Fibroblast of skin of back (primary cell): ENCODE results near the gene MAP4K3.
"Not testable (repeated sequence)": the region's sequence is repeated elsewhere in the genome, so short reads cannot be mapped to it uniquely, and the experiment has no call there.

Experiments used
- DNase-seq: peaks from one replicate; pipeline ENCODE4 v3.0.0-alpha.2; 2013

MAP4K3 gene

DNA sequence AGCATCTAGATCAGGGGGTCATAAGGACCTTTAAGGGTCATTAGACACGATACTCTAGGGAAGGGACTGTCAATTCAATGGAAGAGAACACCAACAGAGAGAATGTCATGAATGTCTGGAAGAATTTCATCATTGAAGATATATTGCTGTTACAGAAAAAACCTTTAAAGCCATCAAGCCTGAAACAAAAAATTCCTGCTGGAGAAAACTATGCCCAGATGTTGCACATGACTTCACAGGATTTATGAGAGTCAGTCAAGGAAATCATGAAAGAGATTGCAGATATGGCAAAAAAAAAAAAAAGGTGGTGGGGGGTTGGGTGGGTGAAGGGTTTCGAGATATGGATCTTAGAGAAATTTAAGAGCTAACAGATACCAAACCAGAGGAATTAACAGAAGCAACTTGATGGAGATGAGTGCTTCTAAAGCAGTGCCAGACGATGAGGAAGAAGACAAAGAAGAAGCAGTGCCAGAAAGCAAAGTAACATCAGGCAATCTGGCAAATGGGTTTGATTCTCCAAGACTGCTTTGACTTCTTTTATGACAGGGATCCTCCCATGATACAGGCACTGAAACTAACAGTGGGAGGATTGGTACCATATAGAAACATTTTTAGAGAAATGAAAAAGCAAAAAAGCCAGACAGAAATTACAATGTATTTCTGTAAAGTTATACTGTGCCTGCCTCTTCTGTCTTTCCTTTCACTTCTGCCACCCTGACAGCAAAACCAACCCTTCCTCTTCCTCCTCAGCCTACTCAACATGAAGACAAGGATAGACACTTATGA is 28.5 kb downstream of the MAP4K3 start:
- DNase-seq = no peak

DNA sequence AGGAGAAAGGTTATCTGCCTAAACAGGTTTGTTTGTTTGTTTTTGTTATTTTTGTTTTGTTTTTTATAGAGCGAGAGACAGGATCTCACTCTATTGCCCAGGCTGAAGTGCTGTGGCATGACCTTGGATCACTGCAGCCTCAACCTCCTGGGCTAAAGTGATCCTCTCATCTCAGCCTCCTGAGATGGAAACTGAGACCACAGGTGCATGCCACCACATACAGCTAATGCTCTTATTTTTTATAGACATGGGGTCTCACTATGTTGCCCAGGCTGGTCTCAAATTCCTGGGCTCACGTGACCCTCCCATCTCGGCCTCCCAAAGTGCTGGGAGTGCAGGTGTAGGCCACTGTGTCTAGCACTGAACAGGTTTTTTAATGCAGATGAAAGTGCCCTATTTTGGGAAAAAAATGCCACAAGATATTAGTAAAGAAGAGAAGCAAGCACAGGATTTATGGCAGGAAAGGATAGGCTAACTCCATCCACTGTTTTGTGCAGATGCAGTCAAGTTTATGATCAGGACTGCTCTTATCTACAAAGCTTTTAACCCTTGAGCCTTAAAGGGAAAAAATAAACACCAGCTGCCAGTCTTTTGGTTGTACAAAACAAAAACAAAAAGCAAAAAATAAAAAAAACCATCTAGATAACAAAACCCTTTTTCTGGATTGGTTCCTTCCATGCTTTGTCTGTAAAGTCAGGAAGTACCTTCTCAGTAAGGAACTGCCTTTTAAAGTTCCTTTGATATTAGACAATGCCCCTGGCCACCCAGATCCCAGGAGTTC is 29.4 kb downstream of the MAP4K3 start:
- DNase-seq = no peak

DNA sequence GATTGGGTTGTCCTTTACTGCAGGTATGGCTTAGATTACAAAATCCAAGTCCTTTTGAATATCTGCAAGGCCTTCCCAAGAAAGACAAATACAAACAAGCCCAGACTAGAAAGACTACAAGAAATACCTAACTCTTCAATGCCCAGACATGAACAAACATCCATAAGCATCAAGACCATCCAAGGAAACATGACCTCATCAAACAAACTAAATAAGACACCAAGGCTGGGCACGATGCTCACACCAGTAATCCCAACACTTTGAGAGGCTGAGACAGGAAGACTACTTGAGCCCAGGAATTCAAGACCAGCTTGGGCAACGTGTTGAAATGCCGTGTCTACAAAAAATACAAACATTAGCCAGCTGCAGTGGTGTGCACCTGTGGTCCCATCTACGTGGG is 31.7 kb downstream of the MAP4K3 start:
- no peak for DNase-seq

DNA sequence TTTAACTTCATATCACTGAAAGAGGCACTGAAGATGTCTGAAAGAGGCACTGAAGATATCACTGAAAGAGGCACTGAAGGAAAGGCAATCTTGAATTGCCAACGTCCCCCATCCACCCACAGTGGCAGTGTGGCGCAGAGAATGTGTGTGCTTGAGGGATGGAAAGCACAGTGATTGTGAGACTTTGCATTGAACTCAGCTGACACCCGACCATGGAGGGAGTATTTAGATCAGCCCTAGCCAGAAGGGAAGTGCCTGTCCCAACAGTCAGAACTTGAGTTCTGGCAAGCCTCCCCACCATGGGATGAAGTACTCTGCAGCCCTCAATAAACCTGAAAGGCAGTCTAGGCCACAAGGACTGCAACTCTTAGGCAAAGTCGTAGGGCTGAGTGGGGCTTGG is 33.8 kb downstream of the MAP4K3 start:
- DNase-seq = no peak

DNA sequence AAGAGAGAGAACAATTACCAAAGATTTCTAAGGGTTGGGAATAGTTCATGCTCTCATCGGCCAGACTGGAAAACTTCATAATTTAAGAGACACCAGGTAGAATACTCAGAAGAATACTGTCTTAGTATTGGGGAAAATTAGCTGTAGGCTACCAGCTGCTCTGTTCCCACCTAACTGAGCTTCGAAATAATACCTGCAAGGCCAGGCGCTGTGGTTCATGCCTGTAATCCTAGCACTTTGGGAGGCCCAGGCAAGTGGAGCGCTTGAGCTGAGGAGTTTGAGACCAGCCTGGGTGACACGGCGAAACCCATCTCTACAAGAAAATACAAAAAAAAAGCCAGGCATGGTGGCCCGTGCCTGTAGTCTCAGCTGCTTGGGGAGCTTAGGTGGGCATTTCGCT is 35.8 kb downstream of the MAP4K3 start:
- no peak for DNase-seq

DNA sequence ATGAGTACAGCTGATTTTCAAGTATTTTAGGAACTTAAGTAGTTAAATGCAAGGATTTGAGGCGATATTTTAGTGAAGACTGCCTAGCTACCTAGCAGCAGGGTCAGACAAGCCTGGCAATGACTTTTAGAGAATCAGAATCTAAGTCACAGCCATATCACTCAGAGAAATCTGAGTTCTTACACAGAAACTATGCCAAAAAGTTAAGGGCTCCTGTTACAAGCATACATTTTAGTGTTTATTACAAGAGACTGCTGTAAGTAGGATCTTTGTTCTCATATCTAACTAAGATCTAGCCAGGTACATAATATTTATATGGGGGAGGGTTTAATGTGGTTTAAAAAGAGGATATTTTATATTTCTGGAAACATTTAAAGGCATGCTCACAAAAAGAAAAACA is 37.5 kb downstream of the MAP4K3 start:
- no peak for DNase-seq

DNA sequence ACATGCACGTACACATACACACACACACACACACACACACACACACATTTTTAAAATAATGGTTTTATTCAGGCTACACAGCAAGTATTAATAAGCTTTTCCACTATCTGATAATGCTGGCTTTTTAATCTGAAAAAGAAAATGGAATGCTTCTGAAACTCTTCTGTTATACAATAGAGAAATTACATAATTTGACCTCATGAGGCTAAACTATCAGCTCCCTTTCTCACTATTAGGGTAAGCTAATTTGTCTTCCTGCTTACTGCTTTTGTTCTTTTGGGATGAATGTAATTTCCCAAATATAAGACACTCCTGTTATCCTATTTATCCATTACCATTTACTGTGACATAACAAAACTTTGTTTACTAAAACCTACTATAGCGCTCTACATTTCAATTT is 41.8 kb downstream of the MAP4K3 start:
- no peak for DNase-seq

DNA sequence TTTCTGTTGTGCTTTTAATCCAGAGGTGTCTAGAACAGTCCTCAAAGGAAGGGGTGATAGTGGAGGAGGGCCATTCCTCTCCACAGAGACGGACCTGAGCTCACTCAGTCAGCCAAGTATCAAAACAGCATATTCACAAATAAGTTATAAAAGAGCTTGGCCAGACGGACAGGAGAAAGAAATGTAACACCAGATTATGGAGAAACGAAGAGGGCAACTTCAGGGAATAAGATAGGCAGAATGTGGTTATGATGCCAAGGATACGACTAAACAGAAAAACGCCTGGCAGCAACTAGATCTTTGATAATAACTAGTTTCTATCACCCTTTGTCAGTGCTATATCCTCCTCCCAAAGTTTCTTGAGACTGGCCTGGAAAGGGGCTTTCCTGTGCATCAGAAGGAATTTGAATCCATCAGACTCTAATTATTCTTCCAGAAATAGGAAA is 42.5 kb downstream of the MAP4K3 start:
- no peak for DNase-seq

DNA sequence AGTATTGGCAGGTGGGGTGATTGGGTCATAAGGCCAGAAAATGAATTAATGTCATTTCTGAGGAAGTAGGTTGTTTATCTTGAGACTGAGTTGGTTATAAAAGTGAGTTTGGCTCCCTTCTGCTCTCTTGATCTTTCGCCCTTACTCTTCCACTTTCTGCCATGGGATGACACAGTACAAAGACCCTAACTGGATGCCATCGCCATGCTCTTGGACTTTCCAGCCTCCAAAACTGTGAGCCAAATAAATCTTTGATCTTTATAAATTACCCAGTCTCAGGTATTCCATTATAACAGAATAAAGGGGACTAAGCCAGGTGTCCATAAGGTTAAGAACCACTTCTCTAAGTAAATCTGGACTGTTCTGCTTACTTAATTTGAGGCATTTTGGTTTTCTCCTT is 44.4 kb downstream of the MAP4K3 start:
- no peak for DNase-seq

DNA sequence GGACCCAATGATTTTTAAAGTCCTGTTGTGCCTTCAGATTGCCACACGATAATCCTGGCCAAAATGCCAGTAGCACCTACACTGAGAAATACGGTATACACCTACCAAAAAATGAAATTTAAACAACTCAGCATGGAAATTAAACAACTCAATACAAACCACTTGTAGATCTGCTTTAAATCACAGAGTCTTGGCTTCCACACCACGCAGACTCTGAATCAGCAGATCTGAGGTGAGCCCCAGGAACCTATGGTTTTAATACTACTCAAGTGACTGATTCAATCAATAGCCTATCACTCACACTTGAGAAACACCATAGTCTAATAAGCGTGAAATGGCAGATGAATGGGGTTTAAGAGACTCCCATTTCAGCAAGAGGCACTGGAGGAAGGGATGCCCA is 46.9 kb downstream of the MAP4K3 start:
- DNase-seq = no peak

DNA sequence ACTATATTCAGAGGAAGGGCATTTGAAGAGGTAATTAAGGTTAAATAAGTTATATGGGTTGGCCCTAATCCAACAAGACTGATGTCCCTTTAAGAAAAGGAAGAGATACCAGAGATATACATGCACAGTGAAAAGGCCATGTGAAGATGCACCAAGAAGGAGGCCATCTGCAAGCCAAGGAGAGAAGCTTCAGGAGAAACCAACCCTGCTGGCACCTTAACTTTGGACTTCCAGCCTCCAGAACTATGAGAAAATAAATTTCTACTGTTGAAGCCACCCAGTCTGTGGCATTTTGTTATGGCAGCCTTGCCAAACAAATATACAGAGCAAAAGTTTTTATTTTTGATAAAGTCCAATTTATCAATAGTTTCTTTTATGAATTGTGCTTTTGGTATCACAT is 51.0 kb downstream of the MAP4K3 start:
- DNase-seq = no peak

DNA sequence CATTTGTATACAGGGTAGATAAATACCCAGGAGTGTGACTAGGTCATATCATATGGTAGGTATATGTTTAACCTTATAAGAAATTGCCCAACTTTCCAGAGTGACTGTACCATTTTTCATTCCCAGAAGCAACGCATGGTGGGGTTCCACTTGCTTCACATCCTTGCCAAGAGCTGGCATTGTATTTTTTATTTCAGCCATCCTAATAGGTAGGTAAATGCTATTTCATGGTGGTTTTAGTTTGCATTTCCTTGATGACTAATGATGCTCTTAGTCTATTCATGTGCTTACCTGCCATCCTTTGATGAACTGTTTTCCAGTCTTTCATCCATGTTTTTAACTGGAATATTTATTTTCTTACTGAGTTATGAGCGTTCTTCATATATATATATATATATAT is 51.9 kb downstream of the MAP4K3 start:
- DNase-seq = no peak

DNA sequence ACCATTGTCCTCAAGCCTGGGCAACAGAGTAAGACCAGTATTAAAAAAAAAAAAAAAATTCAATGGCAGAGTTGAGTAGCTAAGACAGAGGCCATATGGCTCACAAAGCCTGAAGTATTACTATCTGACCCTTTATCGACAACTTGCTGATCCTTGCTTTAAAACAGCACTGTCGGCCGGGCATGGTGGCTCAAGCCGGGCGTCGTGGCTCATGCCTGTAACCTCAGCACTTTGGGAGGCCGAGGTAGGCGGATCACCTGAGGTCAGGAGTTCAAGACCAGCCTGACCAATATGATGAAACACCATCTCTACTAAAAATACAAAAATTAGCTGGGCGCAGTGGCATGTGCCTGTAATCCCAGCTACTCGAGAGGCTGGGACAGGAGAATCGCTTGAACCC is 53.0 kb downstream of the MAP4K3 start:
- not testable (repeated sequence) for DNase-seq

DNA sequence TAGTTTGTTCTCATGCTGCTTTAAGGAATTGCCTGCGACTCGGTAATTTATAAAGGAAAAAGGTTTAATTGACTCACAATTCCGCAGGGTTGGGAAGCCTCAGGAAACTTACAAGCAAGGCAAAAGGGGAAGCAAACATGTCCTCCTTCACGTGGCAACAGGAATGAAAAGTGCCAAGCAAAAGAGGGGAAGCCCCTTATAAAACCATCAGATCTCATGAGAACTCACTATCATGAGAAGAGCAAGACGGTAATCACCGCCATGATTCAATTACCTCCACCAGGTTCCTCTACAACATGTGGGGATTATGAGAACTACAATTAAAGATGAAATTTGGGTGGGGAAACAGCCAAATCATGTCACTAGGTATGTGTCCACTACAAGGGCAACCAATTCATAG is 53.9 kb downstream of the MAP4K3 start:
- no peak for DNase-seq

DNA sequence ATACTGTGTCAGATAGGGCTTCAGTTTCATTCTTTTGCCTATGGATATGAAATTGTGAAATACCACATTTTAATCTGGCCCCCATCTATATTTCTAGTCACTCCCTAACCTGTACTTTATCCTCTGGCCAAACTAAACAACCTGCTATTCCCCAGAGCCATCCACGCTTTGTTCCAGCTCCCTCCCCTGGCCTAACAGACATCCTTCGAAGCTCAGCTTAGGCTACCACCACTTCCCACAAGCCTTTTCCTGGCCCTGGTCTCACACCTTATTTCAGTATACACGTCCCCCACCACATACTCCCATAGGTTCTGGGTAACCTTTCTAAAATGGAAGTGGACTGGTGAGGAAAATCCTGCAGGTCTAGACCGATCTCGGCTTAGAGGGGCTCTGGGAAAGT is 55.4 kb downstream of the MAP4K3 start:
- DNase-seq = no peak

DNA sequence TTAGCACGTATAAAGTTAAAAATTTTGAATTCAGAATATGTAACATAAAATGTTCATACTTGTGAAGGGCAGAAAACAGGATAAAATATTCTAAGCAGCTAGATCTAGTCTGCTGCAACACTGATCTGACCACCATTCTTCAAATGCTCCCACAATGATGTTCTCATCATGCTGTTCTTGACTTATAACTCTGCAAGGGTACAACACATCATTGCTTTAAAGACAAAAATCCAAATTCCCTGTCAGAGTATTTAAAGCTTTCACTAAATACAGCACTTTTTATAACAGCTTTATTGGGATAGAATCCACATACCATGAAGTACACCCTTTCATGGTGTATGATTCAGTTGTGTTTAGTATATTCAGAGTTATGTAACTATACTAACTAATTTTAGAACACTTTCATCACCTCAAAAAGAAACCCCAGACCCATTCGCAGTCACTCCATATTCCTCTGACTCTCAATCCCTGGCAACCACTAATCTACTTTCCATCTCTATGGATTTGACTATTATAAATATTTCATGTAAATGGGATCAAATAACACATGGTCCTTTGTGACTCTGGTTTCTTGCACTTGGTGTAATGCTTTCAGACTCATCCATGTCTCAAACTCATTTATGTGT is 56.4 kb downstream of the MAP4K3 start:
- peak; percentile 21 for DNase-seq

DNA sequence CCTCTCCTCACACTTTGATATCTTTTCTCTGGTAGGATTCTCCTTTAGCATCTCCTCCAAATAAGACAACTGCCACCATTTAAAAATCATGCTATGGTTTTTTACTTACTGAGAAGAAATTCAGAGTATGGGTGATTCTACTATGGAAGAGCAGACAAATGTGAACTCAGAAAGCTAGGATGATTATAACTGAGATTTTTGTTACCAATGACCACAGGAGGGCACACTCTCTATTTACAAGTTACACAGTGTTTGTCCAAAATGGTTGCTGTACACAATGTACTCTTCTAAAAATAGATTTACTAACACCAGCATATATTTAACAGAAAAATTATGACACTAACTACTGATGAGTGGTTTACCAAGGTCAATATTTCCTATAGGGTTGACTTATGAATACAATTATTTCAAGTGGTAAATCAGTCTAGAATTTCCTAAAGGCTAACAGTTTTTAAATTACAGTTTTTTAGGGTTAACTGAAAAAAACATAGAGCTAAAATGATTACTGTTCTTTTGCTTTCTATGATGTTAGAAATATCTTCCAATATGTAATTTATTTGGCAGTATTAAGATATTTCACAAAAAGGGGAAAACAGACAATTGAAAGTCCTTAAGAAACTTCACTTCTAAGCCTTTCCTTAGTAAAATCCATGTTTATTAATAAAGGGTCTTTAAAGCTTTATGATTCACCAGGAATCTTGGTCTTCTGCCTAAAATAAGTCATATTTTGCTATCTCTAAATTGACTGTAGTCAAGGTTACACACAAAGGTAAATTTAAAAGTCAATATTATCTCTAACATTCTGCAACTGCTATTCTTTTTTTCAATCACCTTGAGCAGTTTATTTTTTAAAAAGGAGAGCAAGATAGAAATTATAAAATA is 57.2 kb downstream of the MAP4K3 start:
- peak; percentile 56 for DNase-seq

DNA sequence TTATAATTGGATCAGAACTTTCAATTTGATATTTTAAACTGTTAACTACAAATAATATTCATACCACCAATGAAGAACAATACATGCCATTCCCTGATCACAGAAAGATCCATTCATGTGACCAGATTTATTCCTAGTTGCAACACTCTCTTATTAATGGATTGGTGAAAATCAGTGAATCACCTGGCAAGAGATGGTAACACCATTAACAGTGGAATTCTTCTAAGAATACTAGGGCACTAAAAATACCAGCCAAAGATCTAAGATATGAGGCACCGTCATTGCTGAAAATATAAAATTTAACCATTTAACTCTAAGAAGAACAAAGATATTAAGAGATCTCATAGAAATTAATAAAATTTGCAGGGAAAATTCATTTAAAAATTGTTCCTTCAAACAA is 58.1 kb downstream of the MAP4K3 start:
- DNase-seq = no peak

DNA sequence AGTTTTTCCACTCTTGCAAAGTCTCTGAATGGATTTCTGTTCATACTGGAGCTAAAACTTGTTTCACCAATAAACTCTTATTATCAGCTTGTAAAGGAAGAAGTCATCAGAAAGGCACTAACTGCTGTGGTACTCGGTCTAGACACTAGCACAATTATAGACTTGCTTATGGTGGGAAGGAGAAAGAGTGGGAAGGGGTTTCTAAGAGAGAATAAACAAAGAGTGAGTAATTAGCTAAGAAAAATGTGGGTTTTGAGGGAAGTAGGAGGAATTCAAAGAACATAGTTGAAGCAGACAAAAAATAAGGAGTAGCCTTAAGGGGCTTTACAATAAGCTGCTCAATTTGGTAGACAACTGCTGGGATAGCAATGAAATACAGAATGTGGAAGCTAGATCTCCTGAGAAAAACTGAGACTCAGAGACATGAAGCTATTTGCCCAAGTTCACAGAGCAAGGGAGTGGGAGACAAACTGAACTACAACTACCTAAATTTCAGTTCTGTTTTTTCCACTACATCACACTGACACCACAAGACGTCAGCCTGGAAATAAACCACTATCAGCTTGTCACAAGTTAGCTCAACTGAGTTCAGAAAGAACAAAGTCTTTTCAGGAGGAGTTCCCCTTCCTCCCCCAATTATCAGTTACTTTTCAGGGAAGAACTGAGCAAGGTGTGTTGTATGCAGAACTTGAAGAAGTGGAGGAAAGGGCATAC is 59.7 kb downstream of the MAP4K3 start:
- DNase-seq = no peak

DNA sequence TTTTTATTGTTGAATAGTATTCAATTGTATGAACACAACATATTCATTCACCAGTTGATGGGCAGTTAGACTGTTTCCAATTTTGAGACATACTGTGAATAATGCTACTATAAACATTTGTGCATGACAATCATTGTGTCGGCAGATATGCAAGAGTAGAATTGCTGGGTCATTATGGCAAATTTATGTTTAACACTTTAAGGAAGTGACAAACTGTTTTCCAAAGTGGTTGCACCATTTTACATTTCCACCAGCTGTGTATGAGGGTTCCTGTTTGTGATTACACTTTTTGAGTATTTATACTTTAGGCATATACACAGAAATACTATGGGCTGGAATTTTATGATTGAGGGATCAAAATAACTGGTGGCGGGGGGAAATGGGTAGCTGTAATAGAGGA is 61.2 kb downstream of the MAP4K3 start:
- no peak for DNase-seq

DNA sequence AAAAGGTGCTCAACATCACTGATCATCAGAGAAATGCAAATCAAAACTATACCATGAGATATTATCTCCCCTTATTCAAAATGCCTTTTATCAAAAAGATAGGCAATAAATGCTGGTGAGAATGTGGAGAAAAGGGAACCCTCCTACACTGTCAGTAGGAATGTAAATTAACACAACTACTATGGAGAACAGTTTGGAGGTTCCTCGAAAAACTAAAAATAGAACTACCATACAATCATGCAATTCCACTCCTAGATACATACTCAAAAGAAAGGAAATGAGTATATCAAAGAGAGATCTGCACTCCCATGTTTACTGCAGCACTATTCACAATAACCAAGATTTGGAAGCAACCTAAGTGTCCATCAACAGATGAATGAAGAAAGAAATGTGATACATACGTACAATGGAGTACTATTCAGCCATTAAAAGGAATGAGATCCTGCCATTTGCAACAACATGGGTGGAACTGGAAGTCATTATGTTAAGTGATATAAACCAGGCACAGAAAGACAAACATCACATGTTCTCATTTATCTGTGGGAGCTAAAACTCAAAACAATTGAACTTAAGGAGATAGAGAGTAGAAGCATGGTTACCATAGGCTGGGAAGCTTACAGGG is 63.8 kb downstream of the MAP4K3 start:
- no peak for DNase-seq

DNA sequence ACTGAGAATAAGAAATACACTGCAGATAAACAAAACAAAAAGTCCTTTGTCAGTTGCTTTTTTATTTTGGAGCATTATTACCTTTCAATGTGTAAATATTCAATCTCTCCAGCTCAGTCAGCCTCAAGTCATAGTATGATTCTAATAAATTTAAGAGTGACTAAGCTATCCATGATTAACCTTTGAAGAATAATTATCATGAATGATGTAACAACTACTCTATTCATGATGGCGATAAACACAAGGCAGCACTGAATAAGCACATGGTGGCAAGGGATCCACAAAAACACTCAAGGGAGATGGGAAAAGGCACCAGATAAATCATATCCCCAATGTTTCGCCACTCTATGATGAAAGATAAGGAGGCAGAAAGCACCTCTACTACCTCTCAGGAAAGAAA is 67.0 kb downstream of the MAP4K3 start:
- DNase-seq = no peak
